ENCODE measurements around the gene CLDND2. TPM values are rescaled to one million over a fixed set of nuclear protein-coding genes. Genes with fewer than 3 reads are reported as not detected.

The CLDND2 gene
- total RNA-seq, 1 donor from 2014 or later, result not detected

GRCh38 chr19:51380379-51380778 is 11.6 kb upstream of the CLDND2 start:
- no peak for DNase-seq

- DNase-seq, result no peak
Observed at GRCh38 chr19:51377422-51377821, 8.6 kb upstream of the CLDND2 start.

- DNase-seq, result no peak
Observed at GRCh38 chr19:51375504-51376221, 6.9 kb upstream of the CLDND2 start.

- DNase-seq, result no peak
Observed at GRCh38 chr19:51372649-51373504, 4.1 kb upstream of the CLDND2 start, which contains the start of gene NKG7. TSS of gene NKG7 (minus strand) at chr19:51372654. CDS start at chr19:51372535, 119 bp downstream.

GRCh38 chr19:51372021-51372648 is 3.3 kb upstream of the CLDND2 start:
- DNase-seq, result no peak

GRCh38 chr19:51371186-51371690 is 2.4 kb upstream of the CLDND2 start:
- no peak for DNase-seq

GRCh38 chr19:51370230-51370629 is 1.4 kb upstream of the CLDND2 start:
- no peak for DNase-seq

- DNase-seq, result peak; percentile 98
Observed at GRCh38 chr19:51367565-51368365, 1.0 kb downstream of the CLDND2 start.

- no peak for DNase-seq
Observed at GRCh38 chr19:51367255-51367564, 1.6 kb downstream of the CLDND2 start.

GRCh38 chr19:51366389-51367254 is 2.2 kb downstream of the CLDND2 start:
- DNase-seq, result peak; percentile 98

GRCh38 chr19:51365965-51366388 is 2.8 kb downstream of the CLDND2 start, which contains the start of gene ETFB:
TSS of gene ETFB (minus strand) at chr19:51366388. CDS start at chr19:51366326, 62 bp downstream.
- DNase-seq, result no peak

GRCh38 chr19:51365211-51365964 is 3.4 kb downstream of the CLDND2 start:
- DNase-seq, result no peak

- no peak for DNase-seq
Observed at GRCh38 chr19:51364200-51365106, 4.3 kb downstream of the CLDND2 start.

- DNase-seq, result no peak
Observed at GRCh38 chr19:51361239-51361638, 7.6 kb downstream of the CLDND2 start.

- DNase-seq, result no peak
Observed at GRCh38 chr19:51359294-51359693, 9.5 kb downstream of the CLDND2 start.

GRCh38 chr19:51357952-51358351 is 10.9 kb downstream of the CLDND2 start:
- DNase-seq, result no peak

GRCh38 chr19:51356159-51356801 is 12.5 kb downstream of the CLDND2 start:
- no peak for DNase-seq

GRCh38 chr19:51354742-51355148 is 14.1 kb downstream of the CLDND2 start:
- peak; percentile 13 for DNase-seq

Measured in occipital lobe (tissue), 2 donors.